PC-9 (cell line): ENCODE measurements around the gene RBPMS2. TPM values are rescaled to one million over a fixed set of nuclear protein-coding genes. Genes with fewer than 3 reads are reported as not detected.

Experiments used
- BruUV-seq: library from RNA; stranded (reverse); fragments of 400-500 nt; replicated peaks from 2 replicates; lab custom pipeline; 2021; lab: Mats Ljungman, UMichigan
- CTCF ChIA-PET: fragments of 300-600 bp; sonication (Branson Sonifier 250); formaldehyde crosslinking; loops from one replicate; lab custom pipeline; 2022; ENCODE audit warnings: antibody characterized with exemption; lab: Charles Lee
- POLR2A ChIA-PET: fragments of 300-600 bp; sonication (Branson Sonifier 250); formaldehyde crosslinking; loops from one replicate; lab custom pipeline; 2022; ENCODE audit warnings: antibody characterized with exemption; ENCODE audit not compliant: unreplicated experiment; lab: Charles Lee
- DNase-seq, 2 experiments: peaks; one replicate each; pipeline versions ENCODE4 v3.0.0 to v3.0.0-alpha.2; 2015 to 2022; ENCODE audit warnings: mixed read lengths in 1 of 2
- H2AFZ ChIP-seq: fragments of 200-600 bp; sonication (generic); 2 replicates; pipeline ENCODE4 v1.8.1; 2017; ENCODE audit warnings: antibody characterized with exemption
- H3F3A ChIP-seq: fragments of 200-600 bp; sonication (generic); 2 replicates; pipeline ENCODE4 v1.8.1; 2017; ENCODE audit warnings: antibody characterized with exemption, mild to moderate bottlenecking, low read depth; ENCODE audit not compliant: insufficient read depth
- H3K27ac ChIP-seq: fragments of 200-600 bp; sonication (generic); 2 replicates; pipeline ENCODE4 v1.6.1; 2016; ENCODE audit warnings: mixed run types
- H3K27me3 ChIP-seq: fragments of 200-600 bp; sonication (generic); 2 replicates; pipeline ENCODE4 v1.6.1; 2016; ENCODE audit warnings: low read depth, mixed run types; ENCODE audit not compliant: insufficient read depth
- H3K36me3 ChIP-seq: fragments of 200-600 bp; sonication (generic); 2 replicates; pipeline ENCODE4 v1.6.1; 2016; ENCODE audit warnings: low read depth, mixed run types
- H3K4me1 ChIP-seq: fragments of 200-600 bp; sonication (generic); replicated peaks from 2 replicates; pipeline ENCODE4 v1.6.1; 2016; ENCODE audit warnings: mixed run types; ENCODE audit not compliant: insufficient read depth
- H3K4me2 ChIP-seq: fragments of 200-600 bp; sonication (generic); 2 replicates; pipeline ENCODE4 v1.6.1; 2017; ENCODE audit warnings: mixed run types
- H3K4me3 ChIP-seq: fragments of 200-600 bp; sonication (generic); 2 replicates; pipeline ENCODE4 v1.6.1; 2016; ENCODE audit warnings: mixed run types
- H3K79me2 ChIP-seq: fragments of 200-600 bp; sonication (generic); 2 replicates; pipeline ENCODE4 v1.6.1; 2017; ENCODE audit warnings: low read depth, mixed run types
- H3K9me2 ChIP-seq: fragments of 200-600 bp; sonication (generic); 2 replicates; pipeline ENCODE4 v1.8.1; 2017; ENCODE audit warnings: mild to moderate bottlenecking; ENCODE audit not compliant: insufficient read depth
- H3K9me3 ChIP-seq: fragments of 200-600 bp; sonication (generic); 2 replicates; pipeline ENCODE4 v1.8.1; 2016; ENCODE audit warnings: low read depth; ENCODE audit not compliant: insufficient read depth
- H4K20me1 ChIP-seq: fragments of 200-600 bp; sonication (generic); 2 replicates; pipeline ENCODE4 v1.8.1; 2017; ENCODE audit not compliant: insufficient read depth
- EZH2 ChIP-seq: fragments of 200-600 bp; sonication (generic); IDR thresholded peaks from 2 replicates; pipeline ENCODE4 v1.8.0; 2017; ENCODE audit warnings: antibody characterized with exemption, low read depth
- intact Hi-C: fragments of 100-400 bp; cut with micrococcal nuclease; formaldehyde crosslinking; loops from one replicate; pipeline ENCODE4 v1.10.0; 2022; ENCODE audit not compliant: unreplicated experiment
- total RNA-seq: library from RNA; stranded (reverse); gene quantifications from 2 replicates; pipeline ENCODE4 v1.2.3, GENCODE V29; 2021
- TF ChIP-seq, protein P1 (sequence below): fragments of 200-600 bp; sonication (generic); conservative IDR thresholded peaks from 2 replicates; pipeline ENCODE4 v1.6.1; 2017; ENCODE audit warnings: mixed run types, antibody characterized with exemption, mild to moderate bottlenecking, moderate library complexity

Gene RBPMS2
- total RNA-seq, 1 experiment from 2014 or later: 4.1 TPM

DNA sequence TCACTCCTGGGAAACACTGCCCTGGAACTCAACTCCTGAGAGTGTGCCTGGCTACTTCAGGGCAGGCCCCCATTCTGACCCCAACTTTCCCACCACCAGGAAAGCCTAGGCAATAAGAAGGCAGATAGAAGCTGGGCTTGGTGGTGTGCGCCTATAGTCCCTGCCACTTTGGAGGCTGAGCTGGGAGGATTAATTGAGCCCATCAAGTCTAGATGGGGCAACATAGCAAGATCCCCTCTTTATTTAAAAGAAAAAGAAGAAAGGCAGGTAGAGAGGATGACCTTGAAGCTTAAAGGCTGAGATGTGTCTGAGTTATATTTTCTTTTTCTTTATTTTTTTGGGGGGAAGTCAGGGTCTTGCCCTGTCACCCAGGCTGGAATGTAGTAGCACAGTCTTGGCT, 4.2 kb upstream of the RBPMS2 start:
- no TSS peak for BruUV-seq
- intact Hi-C loops: no loop called here
- Histone ChIP-seq H3K27ac (no peak overlapping the region), H3K36me3 (no peaks in the 10 kb centered on the region), H3K4me3 (no peak overlapping the region), H3K27me3 (no peaks in the 10 kb centered on the region), H3K9me2 (no peaks in the 10 kb centered on the region), H3K9me3 (no peaks in the 10 kb centered on the region), H3K4me1 (no peaks in the 10 kb centered on the region), H4K20me1 (no peaks in the 10 kb centered on the region), H3K4me2 (no peak overlapping the region), H2AFZ (no peak overlapping the region), H3F3A (no peaks in the 10 kb centered on the region), H3K79me2 (no peaks in the 10 kb centered on the region)
- ChIA-PET CTCF (no interaction called here), POLR2A (no interaction called here)
- TF ChIP-seq, protein P1, sequence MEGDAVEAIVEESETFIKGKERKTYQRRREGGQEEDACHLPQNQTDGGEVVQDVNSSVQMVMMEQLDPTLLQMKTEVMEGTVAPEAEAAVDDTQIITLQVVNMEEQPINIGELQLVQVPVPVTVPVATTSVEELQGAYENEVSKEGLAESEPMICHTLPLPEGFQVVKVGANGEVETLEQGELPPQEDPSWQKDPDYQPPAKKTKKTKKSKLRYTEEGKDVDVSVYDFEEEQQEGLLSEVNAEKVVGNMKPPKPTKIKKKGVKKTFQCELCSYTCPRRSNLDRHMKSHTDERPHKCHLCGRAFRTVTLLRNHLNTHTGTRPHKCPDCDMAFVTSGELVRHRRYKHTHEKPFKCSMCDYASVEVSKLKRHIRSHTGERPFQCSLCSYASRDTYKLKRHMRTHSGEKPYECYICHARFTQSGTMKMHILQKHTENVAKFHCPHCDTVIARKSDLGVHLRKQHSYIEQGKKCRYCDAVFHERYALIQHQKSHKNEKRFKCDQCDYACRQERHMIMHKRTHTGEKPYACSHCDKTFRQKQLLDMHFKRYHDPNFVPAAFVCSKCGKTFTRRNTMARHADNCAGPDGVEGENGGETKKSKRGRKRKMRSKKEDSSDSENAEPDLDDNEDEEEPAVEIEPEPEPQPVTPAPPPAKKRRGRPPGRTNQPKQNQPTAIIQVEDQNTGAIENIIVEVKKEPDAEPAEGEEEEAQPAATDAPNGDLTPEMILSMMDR: no peak
- no peak for TF ChIP-seq EZH2
- no peak for DNase-seq

DNA sequence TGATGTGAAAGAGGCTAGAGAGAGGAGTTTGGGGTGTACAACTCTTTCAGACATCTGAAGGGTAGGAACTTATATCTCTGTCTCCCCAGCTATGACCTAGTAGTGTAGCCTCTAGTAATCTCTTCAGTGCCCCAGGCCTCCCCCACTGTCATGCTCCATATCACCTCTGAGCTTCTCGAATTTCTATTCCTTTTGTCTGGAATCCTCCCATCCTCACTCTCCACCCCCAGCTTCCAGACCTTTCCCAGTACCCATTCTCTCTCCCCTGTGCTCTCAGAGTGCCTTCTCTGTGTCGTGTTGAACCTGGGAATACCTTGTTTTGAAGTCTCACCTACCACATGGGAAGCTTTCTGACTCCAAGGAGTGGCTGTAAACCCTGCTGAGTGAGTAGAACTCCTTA, 3.6 kb upstream of the RBPMS2 start:
- Histone ChIP-seq H3K27me3 (peaks cover 5% of the 10 kb centered on the region; the same call in 1 of the 2 replicates), H3K9me2 (no peaks in the 10 kb centered on the region), H3K27ac (no peak overlapping the region), H2AFZ (no peak overlapping the region), H3K4me1 (no peaks in the 10 kb centered on the region), H3K79me2 (no peaks in the 10 kb centered on the region), H3K9me3 (no peaks in the 10 kb centered on the region), H3F3A (no peaks in the 10 kb centered on the region), H3K4me2 (no peak overlapping the region), H3K4me3 (no peak overlapping the region), H4K20me1 (no peaks in the 10 kb centered on the region), H3K36me3 (no peaks in the 10 kb centered on the region)
- POLR2A ChIA-PET: no interaction called here
- TF ChIP-seq, protein P1: no peak
- no peak for TF ChIP-seq EZH2
- intact Hi-C loops: no loop called here
- DNase-seq: no peak
- CTCF ChIA-PET: no interaction called here
- BruUV-seq: no TSS peak

DNA sequence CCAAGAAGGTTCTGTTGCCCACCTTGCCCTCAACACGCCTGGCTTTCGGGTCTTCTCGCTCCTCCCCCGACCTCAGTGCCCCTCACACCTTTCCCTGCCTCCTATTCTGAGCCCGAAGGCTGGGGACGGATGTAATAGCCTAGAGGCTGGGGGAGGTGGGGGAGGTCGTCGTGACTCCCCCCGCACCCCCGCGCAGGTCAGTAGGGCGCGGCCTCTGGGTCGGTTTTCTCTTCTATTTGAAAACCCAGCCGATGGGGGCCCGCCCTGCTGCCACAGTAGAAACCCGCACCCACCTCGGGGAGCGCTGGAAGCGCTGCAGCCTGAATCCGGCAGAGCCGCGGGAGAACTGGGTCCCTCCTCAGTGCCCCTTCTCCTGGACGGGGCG, 1.0 kb upstream of the RBPMS2 start:
- no peaks in the 10 kb centered on the region for H3K9me3 ChIP-seq
- H3K27me3 ChIP-seq: peaks cover 5% of the 10 kb centered on the region; the same call in 1 of the 2 replicates
- H3K27ac ChIP-seq: no peak overlapping the region
- intact Hi-C loops: no loop called here
- ChIA-PET CTCF (no interaction called here), POLR2A (no interaction called here)
- no peaks in the 10 kb centered on the region for H3K79me2 ChIP-seq
- 0 out of 2 replicates have a peak overlapping the region, but pooled peaks have one; percentile 55 for H3K4me3 ChIP-seq
- peak overlapping the region; percentile 73; the same call in 1 of the 2 replicates for H3K4me2 ChIP-seq
- H4K20me1 ChIP-seq: no peaks in the 10 kb centered on the region
- H2AFZ ChIP-seq: no peak overlapping the region
- H3K4me1 ChIP-seq: no peaks in the 10 kb centered on the region
- no peaks in the 10 kb centered on the region for H3K9me2 ChIP-seq
- no TSS peak for BruUV-seq
- H3K36me3 ChIP-seq: no peaks in the 10 kb centered on the region
- H3F3A ChIP-seq: no peaks in the 10 kb centered on the region
- no peak for DNase-seq
- no peak for TF ChIP-seq EZH2
- TF ChIP-seq, protein P1: no peak
